Middle frontal gyrus (tissue), 1 donor: ENCODE data around the gene SPATC1L.
"Not testable (repeated sequence)": the region's sequence is repeated elsewhere in the genome, so short reads cannot be mapped to it uniquely, and the experiment has no call there.

Experiments used
- DNase-seq: peaks from one replicate; pipeline ENCODE4 v3.0.0-alpha.2; 2015; ENCODE audit warnings: low spot score; ENCODE audit errors: extremely low spot score

Gene SPATC1L

DNA sequence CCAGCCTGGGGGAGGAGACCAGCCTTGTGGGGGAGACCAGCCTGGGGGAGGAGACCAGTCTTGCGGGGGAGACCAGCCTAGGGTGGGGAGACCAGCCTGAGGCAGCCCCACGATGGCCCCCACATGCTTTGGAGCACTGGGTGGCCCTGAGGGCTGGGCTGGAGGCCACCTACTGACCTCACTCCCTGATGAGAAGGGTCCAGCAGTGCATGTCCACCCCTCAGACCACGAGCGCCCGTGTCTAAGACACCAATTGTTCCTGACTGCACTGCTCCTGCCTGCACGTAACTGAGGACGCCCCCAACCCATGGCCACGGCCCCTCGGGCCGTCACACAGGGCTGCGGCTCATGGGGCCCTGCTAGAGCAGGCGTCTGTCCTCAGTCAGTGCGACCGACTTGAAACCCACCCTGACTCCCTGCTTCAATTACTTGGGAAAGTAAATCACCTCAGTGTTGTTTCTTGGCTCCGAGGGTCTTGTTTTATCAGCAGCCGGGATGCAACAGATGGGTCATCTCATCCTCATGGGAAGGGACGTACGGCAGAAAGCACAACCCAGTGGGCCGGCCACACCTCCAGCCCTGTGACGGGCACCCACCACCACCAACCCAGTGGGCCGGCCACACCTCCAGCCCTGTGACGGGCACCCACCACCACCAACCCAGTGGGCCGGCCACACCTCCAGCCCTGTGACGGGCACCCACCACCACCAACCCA is at the start of gene SPATC1L:
TSS of gene SPATC1L (minus strand) at position 550 of the 715 bp plus-strand sequence. CDS start 1,643 bp downstream, outside the sequence.
- DNase-seq: peak; percentile 5

GRCh38 chr21:46229923-46230260 is 45.6 kb upstream of the SPATC1L start:
- no peak for DNase-seq

- no peak for DNase-seq
Measured at GRCh38 chr21:46229133-46229922, 45.1 kb upstream of the SPATC1L start.

DNA sequence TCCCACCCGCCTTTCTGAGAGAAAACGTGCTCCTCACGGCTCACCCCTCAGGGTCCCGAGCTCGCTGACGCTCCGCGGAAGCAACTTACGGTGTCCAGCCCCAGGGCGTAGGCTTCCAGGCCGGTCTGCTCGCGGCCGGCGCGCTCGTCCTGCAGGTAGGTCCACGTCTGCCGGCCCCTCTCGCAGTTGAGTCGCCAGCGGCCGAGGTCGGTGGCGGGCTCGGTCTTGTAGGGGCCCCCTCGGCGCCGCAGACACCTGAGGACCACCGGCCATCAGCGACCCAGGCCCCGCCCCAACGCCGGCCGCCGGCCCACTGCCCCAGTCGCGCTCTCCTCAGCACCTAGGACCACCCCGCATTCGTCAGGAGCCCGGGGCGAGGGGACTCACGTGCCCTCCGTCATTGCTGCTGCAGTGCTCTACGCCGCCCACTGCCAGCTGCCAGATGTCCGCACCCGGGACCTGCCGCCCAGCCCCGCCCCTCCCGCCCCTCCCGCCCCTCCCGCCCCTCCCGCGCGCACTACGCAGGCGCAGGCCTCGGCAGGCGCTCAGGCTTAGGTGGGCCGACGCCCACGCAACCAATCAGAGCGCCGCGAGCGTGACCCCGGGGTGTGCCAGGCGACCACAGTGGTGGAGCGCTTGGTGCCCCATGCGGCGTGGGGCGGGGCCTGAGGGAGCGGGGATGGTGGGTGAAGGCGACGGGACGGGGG is 44.2 kb upstream of the SPATC1L start, which contains the start of gene LSS:
TSS of gene LSS (minus strand) at position 430 of the 707 bp plus-strand sequence. CDS start at position 401, 29 bp downstream.
- DNase-seq: peak; percentile 89

DNA sequence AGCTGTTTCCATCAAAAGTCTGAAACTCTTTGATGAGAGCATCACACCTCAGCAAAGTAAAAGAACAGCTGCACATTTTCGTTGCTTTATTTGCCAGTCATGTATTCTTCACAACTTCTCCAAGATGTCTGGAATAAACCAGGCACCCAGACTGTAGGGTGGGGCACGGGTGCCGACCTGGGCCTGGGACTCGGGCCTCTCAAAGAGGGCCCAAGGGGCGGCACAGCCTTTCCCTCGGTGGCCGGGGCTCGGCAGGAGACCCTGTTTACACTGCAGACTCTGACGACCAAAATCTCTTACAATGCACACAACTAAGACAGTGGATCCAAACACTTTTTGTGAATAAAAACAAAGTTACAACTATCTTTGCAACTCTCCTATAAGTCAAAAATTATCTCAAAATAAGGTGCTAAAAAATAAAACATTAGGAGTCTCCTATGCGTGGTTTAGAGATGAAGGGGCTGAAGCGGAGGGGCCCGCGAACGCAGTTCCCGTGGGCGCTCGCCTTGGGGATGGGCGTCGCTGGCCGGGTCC is 43.6 kb upstream of the SPATC1L start:
- DNase-seq: no peak

DNA sequence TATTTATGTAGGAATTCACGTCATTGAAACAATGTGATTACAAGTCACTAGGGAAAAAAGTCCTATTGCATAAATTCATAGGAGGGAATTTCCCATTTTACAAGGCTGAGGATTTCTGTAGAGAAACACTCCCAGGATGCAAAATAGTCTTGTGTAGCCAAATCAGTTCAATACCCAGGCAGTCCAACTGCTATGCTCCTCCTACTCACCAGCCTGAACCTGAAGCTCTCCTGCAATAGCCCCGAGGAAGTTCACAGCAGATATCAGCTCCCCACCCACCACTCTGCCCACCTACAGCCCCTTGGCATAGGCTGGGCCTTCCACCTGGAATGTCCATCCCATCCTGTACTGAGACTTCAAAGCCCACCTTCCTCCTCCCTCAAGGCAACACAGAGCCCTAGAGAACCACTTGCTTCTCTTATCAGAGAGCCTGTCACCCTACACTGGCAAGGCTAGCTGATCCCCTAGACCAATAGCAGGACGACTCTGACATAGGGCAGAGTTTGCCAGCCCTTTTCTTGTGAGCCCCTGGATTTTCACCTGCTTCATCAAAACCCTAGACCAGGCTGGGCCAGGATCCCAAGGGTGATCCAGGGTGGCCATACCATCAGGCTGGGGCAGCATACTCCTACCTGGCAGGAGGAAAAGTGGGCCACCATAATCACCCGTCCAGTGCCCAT is 42.8 kb upstream of the SPATC1L start:
- no peak for DNase-seq

DNA sequence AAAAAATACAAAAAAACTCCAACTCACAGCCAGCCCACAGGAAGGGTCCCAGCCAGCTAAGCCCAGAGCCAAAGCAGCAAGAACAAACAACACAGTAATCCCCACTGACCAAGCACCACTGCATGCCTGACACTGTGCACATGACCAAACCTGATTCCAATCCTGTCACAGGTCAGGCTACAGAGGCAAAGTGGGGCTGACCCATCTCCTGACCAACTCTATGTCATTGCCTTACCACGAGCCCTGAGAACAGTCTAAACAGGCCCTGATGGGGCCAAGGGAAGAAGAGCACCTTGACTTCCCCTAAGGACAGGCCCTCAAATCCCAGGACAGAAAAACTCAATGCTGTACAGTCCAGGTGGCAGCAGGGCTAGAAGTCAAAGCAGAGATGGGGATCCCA is 41.9 kb upstream of the SPATC1L start:
- DNase-seq: no peak

- not testable (repeated sequence) for DNase-seq
Measured at GRCh38 chr21:46223661-46224060, 39.4 kb upstream of the SPATC1L start.

DNA sequence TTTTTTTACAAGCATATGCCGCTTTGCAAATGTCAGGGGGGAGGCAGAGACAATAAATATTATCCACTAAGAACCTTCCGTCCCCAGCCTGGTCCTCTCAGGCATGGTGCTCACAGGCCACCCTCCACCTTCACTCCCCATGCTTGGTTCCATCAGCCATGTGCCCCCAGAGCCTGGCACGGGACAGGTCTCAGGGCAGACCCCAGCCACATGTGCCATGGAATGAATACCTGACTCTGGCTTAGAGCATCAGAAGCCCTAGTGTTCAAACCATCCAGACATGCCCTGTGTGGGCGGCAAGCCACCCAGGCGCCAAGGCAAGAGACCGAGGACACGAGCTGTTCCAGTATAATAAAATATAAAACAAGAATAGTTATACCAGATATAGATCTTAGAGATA is 39.0 kb upstream of the SPATC1L start:
- DNase-seq: no peak

DNA sequence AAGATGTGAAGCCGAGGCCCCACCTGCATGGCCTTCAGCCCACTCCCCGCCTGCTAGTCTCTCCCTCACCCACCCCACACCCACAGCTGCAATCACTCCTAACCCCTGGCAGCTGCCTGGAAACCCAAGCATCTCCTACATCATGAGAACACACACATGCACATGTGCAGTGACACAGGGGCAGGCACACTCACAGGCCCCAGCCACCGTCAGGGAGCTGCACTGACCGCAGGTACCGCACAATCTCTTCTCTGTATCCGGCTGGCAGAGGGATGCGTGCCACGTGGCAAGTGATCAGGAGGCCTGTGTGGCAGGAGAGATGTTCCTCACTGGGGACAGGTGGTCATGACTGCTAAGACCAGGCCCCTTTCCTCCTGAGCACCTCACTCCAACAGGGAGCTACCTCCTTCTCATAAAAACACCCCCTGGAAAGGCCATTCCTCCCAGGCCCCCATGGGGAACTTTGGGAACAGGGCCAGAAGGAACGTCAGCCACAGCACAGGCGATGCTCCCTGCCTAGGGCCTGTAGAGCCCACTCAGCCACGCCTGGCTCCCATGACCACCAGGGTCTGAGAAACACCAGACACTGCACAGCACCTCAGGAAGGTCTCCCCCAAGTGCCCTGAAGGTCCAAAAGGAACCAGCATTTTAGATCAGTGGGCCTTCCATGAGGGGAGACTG is 38.3 kb upstream of the SPATC1L start:
- no peak for DNase-seq

DNA sequence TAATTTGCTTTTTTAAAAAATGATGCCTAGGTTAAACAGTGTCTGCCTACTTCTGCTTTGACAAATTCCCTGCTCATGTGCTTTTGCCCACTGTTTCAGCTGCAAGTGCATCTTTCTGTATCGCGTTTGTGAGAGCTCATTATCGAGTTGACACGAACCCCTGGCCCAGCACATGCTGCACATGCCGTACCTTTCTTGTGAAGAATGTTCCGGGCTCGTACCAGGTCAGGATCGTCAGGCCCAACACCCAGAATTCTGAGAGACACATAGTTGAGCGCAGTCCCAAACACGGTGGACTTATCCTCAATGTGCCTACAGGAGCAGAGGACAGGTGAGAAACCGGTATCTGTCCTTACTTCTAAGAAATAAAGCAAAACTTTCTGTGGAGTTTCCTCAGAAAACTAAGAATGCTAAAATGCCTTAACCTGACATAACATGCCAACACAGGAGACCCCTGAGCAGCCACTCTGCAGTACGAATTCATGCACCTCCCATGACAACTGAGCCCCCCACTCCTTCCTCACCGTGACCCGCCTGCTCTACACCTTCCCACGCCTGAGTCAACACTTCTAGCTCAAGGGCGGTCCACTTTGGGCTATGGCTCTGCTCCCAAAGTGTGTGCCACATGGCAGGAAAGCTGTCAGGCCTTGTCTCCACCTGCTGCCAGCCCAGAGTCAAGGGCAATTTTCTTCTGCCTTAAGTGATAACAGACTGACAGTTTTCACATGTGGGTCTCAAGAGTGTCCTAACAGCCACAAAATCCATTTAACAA is 37.6 kb upstream of the SPATC1L start:
- no peak for DNase-seq

DNA sequence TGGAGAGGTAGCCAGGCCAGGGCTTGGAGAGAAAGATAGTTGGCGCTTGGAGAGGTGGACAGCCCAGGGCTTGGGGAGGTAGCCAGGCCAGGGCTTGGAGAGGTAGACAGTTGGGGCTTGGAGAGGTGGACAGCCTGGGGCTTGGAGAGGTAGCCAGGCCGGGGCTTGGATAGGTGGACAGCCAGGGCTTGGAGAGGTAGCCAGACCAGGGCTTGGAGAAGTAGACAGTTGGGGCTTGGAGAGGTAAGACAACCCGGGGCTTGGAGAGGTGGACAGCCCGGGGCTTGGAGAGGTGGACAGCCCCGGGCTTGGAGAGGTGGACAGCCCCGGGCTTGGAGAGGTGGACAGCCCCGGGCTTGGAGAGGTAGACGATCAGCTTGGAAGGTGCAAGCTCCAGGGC is 36.6 kb upstream of the SPATC1L start:
- no peak for DNase-seq

GRCh38 chr21:46220275-46220810 is 36.1 kb upstream of the SPATC1L start:
- no peak for DNase-seq

DNA sequence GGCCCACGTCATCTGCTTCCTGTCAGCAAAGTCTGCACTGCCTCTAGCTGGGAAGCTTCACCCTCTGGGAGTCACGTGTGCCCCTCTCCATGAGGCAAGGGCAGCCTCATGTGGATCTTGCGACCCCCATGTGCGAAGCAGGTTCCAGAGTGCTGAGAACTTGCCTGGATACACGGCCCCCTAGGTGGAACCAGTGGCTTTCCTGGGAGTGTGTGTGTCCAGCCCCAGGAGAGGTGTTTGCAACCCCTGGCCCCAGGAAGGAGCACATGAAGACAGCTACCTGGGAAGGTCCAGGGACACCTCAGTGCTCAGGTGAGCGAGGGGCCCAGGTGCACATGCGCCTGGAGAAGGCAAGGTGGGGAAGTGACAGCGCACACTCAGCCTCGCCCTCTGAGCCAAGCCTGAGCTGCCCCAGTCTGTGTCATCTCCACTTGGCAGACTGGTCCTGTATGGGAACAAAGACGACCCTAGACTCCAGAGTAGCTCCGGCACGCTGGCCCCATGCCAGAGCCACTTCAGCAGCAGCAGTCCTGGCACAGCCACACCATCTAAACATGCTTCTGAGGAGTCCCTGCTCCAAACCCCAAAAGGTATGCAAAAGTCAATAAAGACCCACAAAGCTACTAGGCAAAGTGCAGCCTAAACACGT is 35.5 kb upstream of the SPATC1L start:
- DNase-seq: no peak

- no peak for DNase-seq
Measured at GRCh38 chr21:46218906-46219590, 34.8 kb upstream of the SPATC1L start.

DNA sequence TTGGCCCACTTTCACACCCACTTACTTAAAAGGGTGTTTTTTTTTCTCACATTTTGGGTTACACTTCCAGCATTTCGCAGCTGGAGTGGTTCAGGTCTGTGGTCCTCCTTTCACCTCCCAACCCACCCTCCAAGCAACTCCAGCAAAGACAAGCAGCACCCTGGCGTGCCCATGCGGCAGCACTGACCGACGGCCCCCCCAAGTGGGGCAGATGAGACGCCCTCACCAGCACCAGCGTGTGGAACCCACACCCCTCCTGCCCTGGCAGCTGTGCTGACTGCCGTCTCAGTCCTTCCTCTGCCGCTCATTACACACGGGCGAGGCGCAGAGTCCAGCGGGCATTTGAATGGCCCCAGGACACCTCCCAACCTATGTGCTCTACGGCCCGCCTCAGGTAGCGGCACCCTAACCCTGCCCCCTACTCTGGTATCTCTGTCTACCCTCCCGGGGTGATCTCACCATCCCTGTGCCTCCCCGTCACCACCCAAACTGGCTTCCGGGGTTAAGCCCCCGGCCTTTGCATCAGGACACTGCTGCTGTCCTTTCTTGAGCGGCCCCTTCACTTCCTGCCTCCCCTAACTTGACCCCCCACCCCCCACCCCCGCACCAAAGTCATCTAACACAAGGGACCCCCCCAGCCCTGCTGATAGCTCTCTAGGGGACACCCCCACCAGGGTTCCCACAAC is 33.4 kb upstream of the SPATC1L start:
- DNase-seq: no peak

- no peak for DNase-seq
Measured at GRCh38 chr21:46216132-46216747, 32.0 kb upstream of the SPATC1L start.
